Measurements from ENCODE around the gene INPP4A.

- TF ChIP-seq, protein P1, sequence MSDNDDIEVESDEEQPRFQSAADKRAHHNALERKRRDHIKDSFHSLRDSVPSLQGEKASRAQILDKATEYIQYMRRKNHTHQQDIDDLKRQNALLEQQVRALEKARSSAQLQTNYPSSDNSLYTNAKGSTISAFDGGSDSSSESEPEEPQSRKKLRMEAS (IDR thresholded peaks at IDR 0.05; ENCODE audit: low read depth), result no peak
- no peak for TF ChIP-seq TCF12 (IDR thresholded peaks at IDR 0.05)
- TF ChIP-seq, protein P2, sequence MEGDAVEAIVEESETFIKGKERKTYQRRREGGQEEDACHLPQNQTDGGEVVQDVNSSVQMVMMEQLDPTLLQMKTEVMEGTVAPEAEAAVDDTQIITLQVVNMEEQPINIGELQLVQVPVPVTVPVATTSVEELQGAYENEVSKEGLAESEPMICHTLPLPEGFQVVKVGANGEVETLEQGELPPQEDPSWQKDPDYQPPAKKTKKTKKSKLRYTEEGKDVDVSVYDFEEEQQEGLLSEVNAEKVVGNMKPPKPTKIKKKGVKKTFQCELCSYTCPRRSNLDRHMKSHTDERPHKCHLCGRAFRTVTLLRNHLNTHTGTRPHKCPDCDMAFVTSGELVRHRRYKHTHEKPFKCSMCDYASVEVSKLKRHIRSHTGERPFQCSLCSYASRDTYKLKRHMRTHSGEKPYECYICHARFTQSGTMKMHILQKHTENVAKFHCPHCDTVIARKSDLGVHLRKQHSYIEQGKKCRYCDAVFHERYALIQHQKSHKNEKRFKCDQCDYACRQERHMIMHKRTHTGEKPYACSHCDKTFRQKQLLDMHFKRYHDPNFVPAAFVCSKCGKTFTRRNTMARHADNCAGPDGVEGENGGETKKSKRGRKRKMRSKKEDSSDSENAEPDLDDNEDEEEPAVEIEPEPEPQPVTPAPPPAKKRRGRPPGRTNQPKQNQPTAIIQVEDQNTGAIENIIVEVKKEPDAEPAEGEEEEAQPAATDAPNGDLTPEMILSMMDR (IDR thresholded peaks at IDR 0.05), result no peak
- no peak for TF ChIP-seq REST (IDR thresholded peaks at IDR 0.05; ENCODE audit: low read depth, low read length)
- no peak for TF ChIP-seq EZH2phosphoT487 (IDR thresholded peaks at IDR 0.05; ENCODE audit: borderline replicate concordance, low read depth)
- no peak for TF ChIP-seq MXI1 (IDR thresholded peaks at IDR 0.05; ENCODE audit: low read depth, low read length)
- TF ChIP-seq GABPA (IDR thresholded peaks at IDR 0.05; ENCODE audit: low read depth), result no peak
Observed at GRCh38 chr2:98492441-98492840, 47.8 kb downstream of the INPP4A start.

All from SK-N-SH (cell line).